ENCODE results near the gene ATP13A2.

ATP13A2 gene

GRCh38 chr1:17031436-17031835 is 19.7 kb upstream of the ATP13A2 start:
- DNase-seq: no peak

- no peak for DNase-seq
These were observed 18.5 kb upstream of the ATP13A2 start for GRCh38 chr1:17030206-17030605.

GRCh38 chr1:17028662-17029188 is 17.0 kb upstream of the ATP13A2 start:
- DNase-seq: no peak

- DNase-seq: no peak
These were observed 16.2 kb upstream of the ATP13A2 start for GRCh38 chr1:17027900-17028299.

GRCh38 chr1:17027403-17027802 is 15.7 kb upstream of the ATP13A2 start:
- DNase-seq: no peak

- DNase-seq: no peak
These were observed 13.0 kb upstream of the ATP13A2 start for GRCh38 chr1:17024721-17025120.

GRCh38 chr1:17023573-17023972 is 11.8 kb upstream of the ATP13A2 start:
- DNase-seq: no peak

GRCh38 chr1:17023102-17023501 is 11.4 kb upstream of the ATP13A2 start:
- DNase-seq: no peak

GRCh38 chr1:17021896-17022295 is 10.2 kb upstream of the ATP13A2 start:
- no peak for DNase-seq

- no peak for DNase-seq
These were observed 8.8 kb upstream of the ATP13A2 start for GRCh38 chr1:17020502-17020901.

- DNase-seq: no peak
These were observed 7.1 kb upstream of the ATP13A2 start for GRCh38 chr1:17018849-17019248.

GRCh38 chr1:17017435-17017834 is 5.7 kb upstream of the ATP13A2 start:
- no peak for DNase-seq

GRCh38 chr1:17016317-17016661 is 4.6 kb upstream of the ATP13A2 start:
- no peak for DNase-seq

- no peak for DNase-seq
These were observed 3.2 kb upstream of the ATP13A2 start for GRCh38 chr1:17014671-17015567.

GRCh38 chr1:17013491-17014320 is 2.0 kb upstream of the ATP13A2 start:
- peak; percentile 56 for DNase-seq

GRCh38 chr1:17012775-17013490 is 1.2 kb upstream of the ATP13A2 start:
- DNase-seq: no peak

- DNase-seq: no peak
These were observed 663 bp downstream of the ATP13A2 start for GRCh38 chr1:17011092-17011438.

- no peak for DNase-seq
These were observed 2.0 kb downstream of the ATP13A2 start for GRCh38 chr1:17009706-17010105.

GRCh38 chr1:17008208-17008855 is 3.4 kb downstream of the ATP13A2 start:
- no peak for DNase-seq

GRCh38 chr1:17007121-17007520 is 4.6 kb downstream of the ATP13A2 start:
- DNase-seq: no peak

- DNase-seq: no peak
These were observed 6.4 kb downstream of the ATP13A2 start for GRCh38 chr1:17005365-17005740.

GRCh38 chr1:17004466-17005364 is 7.0 kb downstream of the ATP13A2 start:
- no peak for DNase-seq

All from femur (tissue), 1 donor.